Measurements from ENCODE around the gene DLK2. TPM values are rescaled to one million over a fixed set of nuclear protein-coding genes. Genes with fewer than 3 reads are reported as not detected.

Gene DLK2
- total RNA-seq, 2 experiments from 2014 or later: 0.19 to 0.36 TPM

DNA sequence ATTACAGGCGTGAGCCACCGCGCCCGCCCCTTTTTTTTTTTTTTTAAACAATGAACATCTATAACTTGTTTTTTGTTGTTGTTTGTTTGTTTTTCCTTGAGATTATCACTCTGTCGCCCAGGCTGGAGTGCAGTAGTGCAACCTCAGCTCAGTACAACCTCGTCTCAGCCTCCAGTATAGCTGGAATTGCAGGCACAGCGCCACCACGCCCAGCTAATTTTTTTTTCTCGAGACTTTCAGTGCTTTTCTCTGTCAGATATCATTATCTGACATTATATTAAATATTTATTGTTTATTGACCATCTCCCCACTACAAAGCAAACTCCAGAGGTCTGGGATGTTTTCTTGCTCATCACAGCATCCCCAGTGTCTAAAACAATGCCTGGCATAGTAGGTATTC is 2.3 kb upstream of the DLK2 start:
- H3K27ac ChIP-seq (ENCODE audit: low read depth in 1 of 2, low read length in 2 of 2): no peak overlapping the region
- ATAC-seq (ENCODE audit: poor library complexity): no peak
- Mint-ChIP-seq H3K36me3 (ENCODE audit: low read depth) (peaks cover 9% of the 10 kb centered on the region), H3K9me3 (no peaks in the 10 kb centered on the region), H3K4me3 (no peak overlapping the region), H3K27me3 (peaks cover 7% of the 10 kb centered on the region), H3K27ac (no peak overlapping the region), H3K4me1 (ENCODE audit: low read depth) (peaks cover 21% of the 10 kb centered on the region)
- intact Hi-C loops (cut with DNase I, micrococcal nuclease): no loop called here
- TF ChIP-seq, protein P1, sequence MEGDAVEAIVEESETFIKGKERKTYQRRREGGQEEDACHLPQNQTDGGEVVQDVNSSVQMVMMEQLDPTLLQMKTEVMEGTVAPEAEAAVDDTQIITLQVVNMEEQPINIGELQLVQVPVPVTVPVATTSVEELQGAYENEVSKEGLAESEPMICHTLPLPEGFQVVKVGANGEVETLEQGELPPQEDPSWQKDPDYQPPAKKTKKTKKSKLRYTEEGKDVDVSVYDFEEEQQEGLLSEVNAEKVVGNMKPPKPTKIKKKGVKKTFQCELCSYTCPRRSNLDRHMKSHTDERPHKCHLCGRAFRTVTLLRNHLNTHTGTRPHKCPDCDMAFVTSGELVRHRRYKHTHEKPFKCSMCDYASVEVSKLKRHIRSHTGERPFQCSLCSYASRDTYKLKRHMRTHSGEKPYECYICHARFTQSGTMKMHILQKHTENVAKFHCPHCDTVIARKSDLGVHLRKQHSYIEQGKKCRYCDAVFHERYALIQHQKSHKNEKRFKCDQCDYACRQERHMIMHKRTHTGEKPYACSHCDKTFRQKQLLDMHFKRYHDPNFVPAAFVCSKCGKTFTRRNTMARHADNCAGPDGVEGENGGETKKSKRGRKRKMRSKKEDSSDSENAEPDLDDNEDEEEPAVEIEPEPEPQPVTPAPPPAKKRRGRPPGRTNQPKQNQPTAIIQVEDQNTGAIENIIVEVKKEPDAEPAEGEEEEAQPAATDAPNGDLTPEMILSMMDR (IDR thresholded peaks at IDR 0.05): no peak
- H3K4me3 ChIP-seq (ENCODE audit: low read length): no peak overlapping the region
- H3K27me3 ChIP-seq (ENCODE audit: control insufficient read depth in 1 of 2, insufficient read depth in 2 of 2, low read length in 2 of 2): no peaks in the 10 kb centered on the region
- no peaks in the 10 kb centered on the region for H3K9me3 ChIP-seq (ENCODE audit: control insufficient read depth in 1 of 2, insufficient read depth in 1 of 2, low read length in 2 of 2)
- no peaks in the 10 kb centered on the region for H3K36me3 ChIP-seq (ENCODE audit: insufficient read depth, low read length)
- CTCF ChIA-PET: interaction anchor here (0.6 to 1.9 kb wide), 4 partner anchors 20 to 237 kb away, joined by 4 to 10 read pairs (median 6); partner anchors contain the start of gene TJAP1
- POLR2A ChIA-PET: interaction anchor here (0.6 to 2.7 kb wide), 3 partner anchors 20 to 424 kb away, joined by 5 to 13 read pairs (median 6); partner anchors contain the start of genes LRRC73 and TJAP1
- peaks cover 19% of the 10 kb centered on the region for H3K4me1 ChIP-seq (ENCODE audit: insufficient read depth, low read length)
- no peak for DNase-seq

DNA sequence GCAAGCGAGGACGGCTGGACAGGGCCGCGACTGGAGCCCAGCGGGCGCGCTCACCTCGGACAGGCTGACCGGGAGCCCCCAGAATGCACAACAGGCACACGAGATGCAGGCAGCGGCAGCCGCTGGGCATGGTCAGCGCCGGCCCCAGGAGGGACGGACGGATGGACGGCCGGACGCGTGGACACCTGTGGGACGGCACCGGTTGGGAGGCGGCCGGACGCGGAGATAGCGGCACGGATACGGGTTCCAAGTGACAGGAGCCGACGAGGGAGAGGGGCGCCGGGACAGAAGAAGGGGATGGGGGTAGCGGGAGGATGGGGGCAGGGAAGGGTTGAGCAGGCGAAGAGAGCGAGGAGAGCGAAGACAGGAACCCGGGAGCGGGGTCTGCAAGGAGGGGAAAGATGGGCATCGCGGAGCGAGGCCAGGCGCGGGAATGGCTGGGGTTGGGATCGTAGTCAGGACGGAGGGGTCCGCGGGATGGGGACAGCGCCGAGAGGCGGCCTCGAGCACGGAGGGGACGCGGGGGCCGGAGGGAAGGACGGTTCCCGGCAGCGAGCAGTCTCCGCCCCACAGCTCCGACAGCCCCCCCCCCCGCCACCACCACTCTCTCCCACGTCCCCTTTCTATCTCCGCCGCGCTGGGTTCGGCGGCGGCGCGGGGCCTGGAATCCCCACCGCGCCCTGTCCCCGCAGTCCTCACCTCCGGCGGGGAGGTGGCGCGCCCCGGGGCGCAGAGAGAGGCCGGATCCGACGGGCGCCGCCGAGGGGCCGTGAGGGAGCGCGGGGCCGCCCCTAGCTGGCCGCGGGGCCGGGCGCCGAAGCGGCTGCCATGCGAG is 435 bp downstream of the DLK2 start:
- intact Hi-C loops (cut with DNase I, micrococcal nuclease): loop anchor here (1.0 to 2.0 kb wide), 4 partner anchors 22 to 51 kb away; partner anchors contain the start of gene TJAP1 (in 1 of the 2)
- Histone ChIP-seq H3K9me3 (ENCODE audit: control insufficient read depth in 1 of 2, insufficient read depth in 1 of 2, low read length in 2 of 2) (no peaks in the 10 kb centered on the region), H3K4me1 (ENCODE audit: insufficient read depth, low read length) (peaks cover 19% of the 10 kb centered on the region), H3K36me3 (ENCODE audit: insufficient read depth, low read length) (peaks cover 17% of the 10 kb centered on the region), H3K27ac (ENCODE audit: low read depth in 1 of 2, low read length in 2 of 2) (peak overlapping the region in 1 of 2 donors; percentile 23), H3K4me3 (ENCODE audit: low read length) (peak overlapping the region; percentile 73), H3K27me3 (ENCODE audit: control insufficient read depth in 1 of 2, insufficient read depth in 2 of 2, low read length in 2 of 2) (no peaks in the 10 kb centered on the region)
- ChIA-PET CTCF (interaction anchor here (0.9 to 2.6 kb wide), 5 partner anchors 25 to 94 kb away, joined by 3 to 13 read pairs (median 3); partner anchors contain the start of gene ABCC10), POLR2A (interaction anchor here (1.0 to 2.7 kb wide), 7 partner anchors 22 to 85 kb away, joined by 3 to 13 read pairs (median 4); partner anchors contain the start of genes ABCC10, TJAP1 and ZNF318)
- Mint-ChIP-seq H3K9me3 (no peaks in the 10 kb centered on the region), H3K36me3 (ENCODE audit: low read depth) (peaks cover 21% of the 10 kb centered on the region), H3K4me3 (peak overlapping the region; percentile 81), H3K27ac (peak overlapping the region; percentile 61), H3K4me1 (ENCODE audit: low read depth) (peaks cover 21% of the 10 kb centered on the region), H3K27me3 (no peaks in the 10 kb centered on the region)
- TF ChIP-seq, protein P1 (IDR thresholded peaks at IDR 0.05): peak; percentile 54
- DNase-seq (peak in 10 of 14 experiments; percentile 13 to 75 (median 43)), ATAC-seq (ENCODE audit: poor library complexity) (peak; percentile 61)

DNA sequence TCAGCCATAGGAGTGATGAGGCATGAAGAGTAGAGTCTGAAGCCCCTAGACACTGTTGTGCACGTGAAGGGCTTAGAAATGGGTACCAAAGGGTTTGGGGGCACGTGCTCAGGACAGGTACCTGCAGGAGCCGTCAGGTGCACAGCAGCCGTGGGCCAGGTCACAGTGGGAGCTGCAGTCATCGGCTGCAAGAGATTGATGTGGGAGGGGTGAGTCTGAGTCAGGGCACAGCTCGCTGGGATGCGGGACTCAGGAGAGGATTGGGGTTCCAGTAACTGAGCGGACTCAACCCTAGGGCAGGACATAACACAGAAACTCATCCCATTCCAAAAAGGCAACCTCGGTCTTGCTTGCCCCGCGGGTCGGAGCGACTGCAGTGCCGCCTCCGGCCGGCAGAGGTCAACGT is 1.1 kb downstream of the DLK2 start:
- H3K9me3 Mint-ChIP-seq: no peaks in the 10 kb centered on the region
- peak overlapping the region; percentile 73 for H3K4me3 ChIP-seq (ENCODE audit: low read length)
- H3K27me3 ChIP-seq (ENCODE audit: control insufficient read depth in 1 of 2, insufficient read depth in 2 of 2, low read length in 2 of 2): no peaks in the 10 kb centered on the region
- peaks cover 28% of the 10 kb centered on the region for H3K36me3 Mint-ChIP-seq (ENCODE audit: low read depth)
- intact Hi-C loops (cut with DNase I, micrococcal nuclease): loop anchor here (1.0 to 2.0 kb wide), 4 partner anchors 23 to 52 kb away; partner anchors contain the start of gene TJAP1 (in 1 of the 2)
- ATAC-seq (ENCODE audit: poor library complexity) (peak; percentile 59), DNase-seq (peak in 13 of 14 experiments; percentile 45 to 82 (median 62))
- ChIA-PET CTCF (interaction anchor here (0.6 to 2.6 kb wide), 4 partner anchors 16 to 93 kb away, joined by 3 to 13 read pairs (median 3); partner anchors contain the start of gene ABCC10), POLR2A (interaction anchor here (1.7 kb wide), 1 partner anchor 49 kb away, joined by 4 read pairs; no protein-coding TSS in a partner anchor)
- peak overlapping the region; percentile 81 for H3K4me3 Mint-ChIP-seq
- H3K36me3 ChIP-seq (ENCODE audit: insufficient read depth, low read length): peaks cover 24% of the 10 kb centered on the region
- no peaks in the 10 kb centered on the region for H3K9me3 ChIP-seq (ENCODE audit: control insufficient read depth in 1 of 2, insufficient read depth in 1 of 2, low read length in 2 of 2)
- peak overlapping the region in 1 of 2 donors; percentile 23 for H3K27ac ChIP-seq (ENCODE audit: low read depth in 1 of 2, low read length in 2 of 2)
- TF ChIP-seq, protein P1 (IDR thresholded peaks at IDR 0.05): peak; percentile 89
- peaks cover 19% of the 10 kb centered on the region for H3K4me1 ChIP-seq (ENCODE audit: insufficient read depth, low read length)
- H3K27me3 Mint-ChIP-seq: no peaks in the 10 kb centered on the region
- H3K27ac Mint-ChIP-seq: peak overlapping the region; percentile 61
- peaks cover 21% of the 10 kb centered on the region for H3K4me1 Mint-ChIP-seq (ENCODE audit: low read depth)
